Measurements from ENCODE around the gene SZT2.
A peak's percentile ranks its signal among the peaks of the same experiment; 100 is the strongest.
"Not testable (repeated sequence)": the region's sequence is repeated elsewhere in the genome, so short reads cannot be mapped to it uniquely, and the experiment has no call there.

The SZT2 gene

DNA sequence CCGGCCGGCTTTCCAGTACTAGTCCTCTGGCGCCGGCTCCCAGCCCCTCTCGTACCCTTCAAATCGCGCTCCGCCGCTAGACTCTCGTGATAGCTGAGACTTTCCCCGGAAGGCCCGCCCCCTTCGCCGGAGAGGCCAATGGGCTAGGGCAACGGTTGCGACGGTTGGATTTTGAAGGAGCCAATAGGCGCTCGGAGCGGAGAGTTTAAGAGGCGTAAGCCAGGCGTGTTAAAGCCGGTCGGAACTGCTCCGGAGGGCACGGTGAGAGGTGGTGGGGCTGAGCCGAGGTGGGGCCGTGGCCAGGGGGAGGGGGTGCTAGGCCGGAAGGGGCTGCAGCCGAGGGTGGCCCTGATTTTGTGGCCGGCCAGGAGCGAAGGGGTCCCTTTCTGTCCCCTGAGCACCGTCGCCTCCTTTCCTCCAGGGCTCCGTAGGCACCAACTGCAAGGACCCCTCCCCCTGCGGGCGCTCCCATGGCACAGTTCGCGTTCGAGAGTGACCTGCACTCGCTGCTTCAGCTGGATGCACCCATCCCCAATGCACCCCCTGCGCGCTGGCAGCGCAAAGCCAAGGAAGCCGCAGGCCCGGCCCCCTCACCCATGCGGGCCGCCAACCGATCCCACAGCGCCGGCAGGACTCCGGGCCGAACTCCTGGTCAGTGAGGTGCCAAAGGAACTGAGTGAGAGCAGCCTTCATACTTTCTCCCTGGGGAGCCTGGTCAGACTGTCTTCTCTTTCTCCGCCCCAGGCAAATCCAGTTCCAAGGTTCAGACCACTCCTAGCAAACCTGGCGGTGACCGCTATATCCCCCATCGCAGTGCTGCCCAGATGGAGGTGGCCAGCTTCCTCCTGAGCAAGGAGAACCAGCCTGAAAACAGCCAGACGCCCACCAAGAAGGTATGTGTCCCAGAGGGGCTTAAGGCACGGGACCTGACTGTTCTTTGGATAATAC is 30.7 kb upstream of the SZT2 start, which contains the start of gene CDC20:
TSS of gene CDC20 (plus strand) at position 236 of the 948 bp plus-strand sequence. CDS start at position 471, 235 bp downstream.
- peak; percentile 96 to 100 (median 99) for DNase-seq
- intact Hi-C loops (cut with DNase I), result no loop called here

DNA sequence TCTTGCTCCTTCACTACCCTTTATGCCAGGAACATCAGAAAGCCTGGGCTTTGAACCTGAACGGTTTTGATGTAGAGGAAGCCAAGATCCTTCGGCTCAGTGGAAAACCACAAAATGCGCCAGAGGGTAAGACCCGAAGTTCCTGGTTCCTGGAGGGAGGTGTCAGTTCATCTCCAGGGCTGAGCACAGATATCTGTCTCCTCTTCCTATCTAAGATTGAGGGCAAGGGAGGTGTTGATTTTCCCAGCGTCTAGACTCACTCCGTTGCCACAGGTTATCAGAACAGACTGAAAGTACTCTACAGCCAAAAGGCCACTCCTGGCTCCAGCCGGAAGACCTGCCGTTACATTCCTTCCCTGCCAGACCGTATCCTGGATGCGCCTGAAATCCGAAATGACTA is 30.0 kb upstream of the SZT2 start:
- no peak for DNase-seq
- intact Hi-C loops (cut with DNase I), result no loop called here

DNA sequence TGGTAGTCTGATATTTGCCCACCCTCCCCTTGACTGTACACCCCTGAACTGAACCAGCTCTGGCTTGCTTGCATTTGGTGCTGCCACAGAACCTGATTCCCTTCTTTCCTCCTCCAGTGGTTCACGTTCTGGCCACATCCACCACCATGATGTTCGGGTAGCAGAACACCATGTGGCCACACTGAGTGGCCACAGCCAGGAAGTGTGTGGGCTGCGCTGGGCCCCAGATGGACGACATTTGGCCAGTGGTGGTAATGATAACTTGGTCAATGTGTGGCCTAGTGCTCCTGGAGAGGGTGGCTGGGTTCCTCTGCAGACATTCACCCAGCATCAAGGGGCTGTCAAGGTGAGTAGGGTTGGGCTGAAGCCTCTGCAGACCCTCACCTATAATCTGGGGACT is 29.1 kb upstream of the SZT2 start:
- DNase-seq, result no peak
- intact Hi-C loops (cut with DNase I), result no loop called here

DNA sequence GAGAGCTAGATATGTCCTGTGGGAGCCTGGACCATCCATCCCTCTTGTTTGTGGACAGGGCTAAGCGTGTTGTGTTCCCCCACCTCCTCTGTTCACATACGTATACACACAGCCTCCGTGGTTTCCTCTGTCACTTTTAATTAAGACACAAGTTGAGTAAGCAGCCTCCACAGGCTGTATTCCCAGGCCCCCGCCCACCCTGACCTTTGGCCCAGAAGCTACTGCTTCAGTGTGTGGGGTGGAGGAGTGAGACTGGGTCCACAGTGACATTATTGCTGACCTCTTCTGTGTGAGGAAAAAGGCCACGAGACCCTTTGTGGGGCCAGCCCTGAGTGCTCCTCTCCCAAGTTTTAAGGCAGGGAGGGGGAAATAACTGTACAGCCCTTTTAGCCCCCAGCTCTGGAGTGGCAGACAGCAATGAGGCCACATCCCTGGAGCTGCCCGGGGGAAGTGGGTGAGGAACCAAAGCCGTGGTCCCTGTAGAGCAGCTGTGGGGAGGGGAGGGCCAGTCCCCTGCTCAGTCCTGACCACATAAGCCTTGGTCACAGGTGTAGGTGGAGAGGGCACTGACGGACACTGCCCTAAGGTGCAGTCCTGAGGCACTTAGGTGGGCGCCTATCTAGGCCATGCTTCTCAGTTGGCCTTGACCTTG is 26.3 kb upstream of the SZT2 start:
- intact Hi-C loops (cut with DNase I), result no loop called here
- no peak for DNase-seq

DNA sequence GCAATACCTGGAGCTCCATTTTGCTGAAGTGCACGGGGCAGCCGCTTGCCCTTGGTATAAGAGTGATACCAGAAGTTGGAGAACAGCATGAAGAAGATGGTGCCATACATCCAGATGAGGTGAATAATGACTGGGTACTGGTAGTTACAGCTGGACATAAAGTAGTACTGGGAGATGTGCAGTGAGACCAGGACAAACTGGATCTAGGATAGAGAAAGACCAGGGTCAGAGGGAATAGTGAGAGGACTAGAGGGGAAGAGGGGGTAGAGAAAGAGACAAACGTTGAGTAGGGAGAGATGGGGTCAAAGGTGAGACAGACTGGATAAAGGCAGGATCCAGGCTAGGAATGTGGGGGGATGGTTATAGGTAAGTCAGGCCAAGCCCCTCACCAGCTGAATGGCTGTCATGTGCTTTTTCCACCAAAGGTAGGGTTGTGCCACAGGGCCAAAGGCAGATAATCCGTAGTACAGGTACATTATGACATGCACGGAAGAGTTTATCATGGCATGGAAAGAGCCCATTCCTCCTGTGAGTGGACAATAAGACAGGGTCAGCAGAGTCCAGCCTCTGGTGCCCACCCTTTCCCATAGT is 25.7 kb upstream of the SZT2 start:
- intact Hi-C loops (cut with DNase I), result no loop called here
- no peak for DNase-seq

DNA sequence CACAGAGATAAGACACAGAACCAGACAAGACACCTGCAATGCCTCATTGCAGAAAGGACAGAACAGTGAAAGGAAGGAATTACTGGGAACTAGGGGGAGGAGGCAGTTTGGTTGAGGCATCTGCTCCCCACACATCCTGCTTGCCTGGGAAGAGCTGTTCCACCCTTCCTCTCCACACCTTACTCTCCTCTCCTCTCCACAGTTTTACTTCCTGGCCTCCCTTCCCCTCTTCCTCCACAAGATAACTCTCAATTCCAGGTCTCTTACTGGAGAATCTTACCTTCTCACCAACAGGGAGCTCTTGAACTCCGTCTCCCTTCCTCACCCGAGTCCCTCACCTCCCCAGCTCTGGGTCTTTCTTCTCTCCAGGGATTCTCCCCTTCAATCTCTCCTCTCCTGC is 24.0 kb upstream of the SZT2 start:
- no peak for DNase-seq
- intact Hi-C loops (cut with DNase I), result no loop called here

DNA sequence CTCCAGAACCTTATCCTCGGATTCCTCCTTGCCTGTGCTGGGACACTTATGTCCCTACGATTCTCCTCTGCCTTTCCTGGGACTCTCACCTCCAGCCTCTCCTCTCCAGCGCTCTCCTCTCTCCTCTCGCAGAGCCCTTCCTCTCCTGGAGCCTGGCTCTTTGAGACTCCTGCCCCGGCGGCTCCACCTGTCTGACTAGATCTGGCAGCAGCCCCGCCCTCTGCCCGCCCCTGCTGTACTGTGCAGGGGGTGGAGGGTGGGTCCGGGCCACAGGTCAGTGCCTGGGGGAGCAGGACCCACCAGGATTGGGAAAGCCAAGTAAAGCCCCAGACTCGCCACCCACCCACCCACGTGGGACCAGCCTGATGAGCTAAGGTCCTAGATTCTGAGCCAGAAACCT is 23.5 kb upstream of the SZT2 start:
- intact Hi-C loops (cut with DNase I), result no loop called here
- no peak for DNase-seq

DNA sequence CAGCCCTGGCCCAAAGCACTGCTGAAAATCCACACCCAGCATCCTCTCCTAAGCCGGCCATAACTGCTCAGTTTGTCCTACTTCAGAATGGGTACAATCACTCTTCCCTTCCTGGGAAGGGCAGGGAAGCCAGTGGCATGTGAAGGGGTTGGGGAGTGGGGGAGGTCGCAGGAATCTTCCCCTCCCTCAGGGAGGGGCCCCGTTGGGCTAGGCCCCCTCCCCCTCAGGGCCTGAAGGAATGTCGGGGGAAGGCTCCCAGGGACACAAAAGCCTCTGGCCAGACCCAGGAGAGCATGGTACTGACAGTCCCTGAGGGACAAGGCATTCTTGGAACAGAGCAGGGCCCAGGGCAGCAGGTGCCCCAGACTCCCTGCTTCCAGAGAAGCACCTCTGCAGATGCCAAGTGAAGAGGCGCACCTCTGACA is 23.1 kb upstream of the SZT2 start:
- no peak for DNase-seq
- intact Hi-C loops (cut with DNase I), result no loop called here

DNA sequence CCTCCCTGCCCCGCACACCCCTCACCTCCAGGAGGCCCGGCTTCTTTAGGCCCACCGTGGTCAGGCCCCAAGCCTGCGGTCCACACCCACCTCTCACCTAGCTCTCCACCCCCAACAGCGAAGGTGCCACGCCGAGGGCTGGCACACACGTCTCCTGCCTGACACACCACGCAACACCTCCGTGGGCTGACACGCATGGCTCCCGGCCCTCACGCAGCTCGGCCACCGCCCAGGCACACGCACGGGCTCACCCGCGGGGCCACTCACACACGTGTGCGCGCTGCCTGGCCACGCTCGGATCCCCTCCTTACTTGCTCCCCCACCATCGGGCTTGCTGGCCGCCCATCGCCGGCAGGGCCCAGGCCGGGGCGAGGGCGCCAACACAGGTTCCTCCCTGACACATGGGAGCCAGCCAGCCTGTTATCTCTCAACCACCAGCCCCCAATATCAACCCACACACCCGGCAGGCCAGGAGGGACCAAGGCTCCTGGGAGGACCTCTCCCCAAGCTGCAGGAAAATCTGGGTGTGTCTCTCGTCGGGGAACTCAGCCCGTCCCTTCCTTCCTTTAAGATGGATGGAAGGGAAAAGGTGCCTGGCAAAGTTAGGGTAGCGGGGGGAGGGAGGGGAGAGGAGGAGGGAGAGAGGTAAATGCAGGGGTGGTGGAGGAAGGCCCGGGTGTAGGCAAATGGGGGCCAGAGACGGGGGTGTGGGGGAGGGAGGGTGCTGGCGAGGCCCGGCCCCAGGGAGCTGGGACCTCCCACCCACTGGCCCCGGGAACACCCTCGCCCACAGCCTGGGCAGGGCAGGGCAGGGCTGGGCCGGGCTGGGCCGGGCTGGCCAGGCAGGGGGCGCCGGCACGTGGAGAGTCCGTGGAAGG is 22.4 kb upstream of the SZT2 start:
- intact Hi-C loops (cut with DNase I), result no loop called here
- DNase-seq, result no peak

DNA sequence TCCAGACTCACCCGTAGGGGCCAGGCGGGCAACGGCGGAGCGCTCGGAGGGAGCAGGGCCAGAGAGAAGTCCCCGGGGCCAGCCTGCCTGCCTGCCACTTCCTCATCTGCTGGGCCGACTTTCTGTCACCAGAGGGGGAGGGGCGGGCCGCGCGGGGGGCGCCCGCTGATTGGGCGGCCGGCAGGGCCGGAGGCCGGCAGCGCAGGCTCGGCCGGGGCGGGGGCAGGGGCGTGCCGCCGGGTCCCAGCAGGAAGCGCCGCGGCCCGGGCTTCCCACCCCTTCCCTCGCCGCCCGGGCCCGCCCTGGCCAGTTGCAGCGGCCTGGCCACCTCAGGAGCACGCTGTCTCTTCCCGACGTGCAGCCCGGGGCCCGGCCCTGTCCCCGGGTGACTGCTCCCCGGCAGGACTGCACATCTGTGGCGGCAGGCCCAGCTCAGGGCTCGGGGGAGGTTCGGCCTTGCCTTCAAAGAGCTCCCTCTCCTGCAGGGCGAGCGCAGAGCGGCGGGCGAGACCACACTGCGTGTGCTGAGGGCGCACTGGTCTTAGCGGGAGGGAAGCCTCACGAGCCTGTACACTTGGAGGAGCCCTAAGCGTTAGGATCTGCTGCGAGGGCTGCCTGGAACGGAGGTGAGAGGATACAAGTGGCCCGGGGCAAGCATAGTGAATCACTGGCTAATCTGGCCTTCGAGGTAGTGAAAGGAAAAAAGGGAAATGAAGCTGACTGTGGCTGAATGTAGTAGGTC is 21.6 kb upstream of the SZT2 start, which contains the start of gene ELOVL1:
TSS of gene ELOVL1 (minus strand) at position 108 of the 742 bp plus-strand sequence. CDS start 2,402 bp downstream, outside the sequence.
- intact Hi-C loops (cut with DNase I), result no loop called here
- DNase-seq, result peak; percentile 75 to 96 (median 90)

DNA sequence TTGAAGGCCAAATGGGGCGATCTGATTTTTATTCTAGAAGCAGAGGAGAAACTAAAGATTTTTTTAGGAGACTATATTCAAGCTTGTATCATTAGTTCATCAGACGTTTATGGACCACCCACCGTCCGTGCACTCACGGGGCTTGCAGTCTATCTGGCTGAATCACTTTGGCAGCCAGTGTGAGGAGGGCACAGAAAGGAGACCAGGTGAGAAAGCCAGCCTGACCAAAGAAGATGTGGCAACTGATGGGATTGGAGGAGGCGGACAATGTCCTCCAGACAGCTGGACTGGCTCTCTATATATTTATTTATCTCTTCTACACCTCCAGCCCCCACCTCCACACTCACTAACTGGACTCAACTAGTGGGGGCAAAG is 21.1 kb upstream of the SZT2 start:
- intact Hi-C loops (cut with DNase I), result no loop called here
- no peak for DNase-seq

DNA sequence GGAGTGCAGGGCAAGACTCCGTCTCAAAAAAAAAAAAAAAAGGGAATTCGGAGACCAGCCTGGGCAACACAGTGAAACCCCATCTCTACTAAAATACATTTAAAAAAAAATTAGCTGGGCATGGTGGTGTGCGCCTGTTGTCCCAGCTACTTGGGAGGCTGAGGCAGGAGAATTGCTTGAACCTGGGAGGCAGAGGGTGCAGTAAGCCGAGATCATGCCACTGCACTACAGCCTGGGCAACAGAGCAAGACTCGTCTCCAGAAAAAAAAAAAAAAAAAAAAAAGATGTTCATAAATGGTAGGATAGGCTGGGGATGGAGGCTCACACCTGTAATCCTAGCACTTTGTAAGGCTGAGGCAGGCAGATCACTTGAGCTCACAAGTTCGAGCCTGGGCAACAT is 19.9 kb upstream of the SZT2 start:
- DNase-seq; intact Hi-C loops (cut with DNase I): not testable (repeated sequence)

DNA sequence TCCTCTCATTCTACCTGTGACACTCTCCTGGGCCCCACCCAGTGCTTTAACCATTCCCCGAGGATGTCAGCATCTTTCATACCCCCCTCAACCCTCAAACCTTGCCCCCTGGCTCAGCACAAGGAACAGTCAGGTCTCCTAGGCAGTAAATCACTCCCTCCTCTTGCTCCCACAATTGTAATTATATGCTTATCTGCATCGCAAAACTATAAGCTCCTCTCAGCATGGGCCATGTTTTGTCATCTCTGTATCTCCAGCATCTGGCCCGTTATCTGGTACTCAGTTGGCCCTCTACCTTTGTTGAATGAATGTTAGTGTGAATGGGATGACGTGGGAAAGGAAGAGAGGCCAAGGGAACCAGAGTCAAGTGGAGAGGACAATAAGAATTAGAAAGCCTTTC is 19.1 kb upstream of the SZT2 start:
- intact Hi-C loops (cut with DNase I), result no loop called here
- no peak for DNase-seq

DNA sequence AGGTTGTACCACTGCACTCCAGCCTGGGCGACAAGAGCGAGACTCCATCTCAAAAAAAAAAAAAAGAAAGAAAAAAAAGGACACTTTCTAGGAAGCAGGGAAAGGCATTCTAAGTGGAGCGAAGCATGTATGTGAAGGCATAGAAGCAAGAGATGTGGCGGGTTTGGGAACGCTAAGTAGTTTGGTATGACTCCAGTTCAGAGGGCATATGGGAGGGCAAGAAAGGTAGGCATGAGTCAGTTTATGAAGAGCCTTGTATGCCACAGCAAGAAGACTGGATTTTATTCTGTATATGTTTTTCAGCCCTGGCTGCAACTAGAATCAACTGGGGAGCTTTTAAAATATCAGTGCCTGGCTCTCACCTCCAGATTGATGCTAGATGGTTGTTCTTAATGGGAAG is 17.5 kb upstream of the SZT2 start:
- intact Hi-C loops (cut with DNase I), result no loop called here

DNA sequence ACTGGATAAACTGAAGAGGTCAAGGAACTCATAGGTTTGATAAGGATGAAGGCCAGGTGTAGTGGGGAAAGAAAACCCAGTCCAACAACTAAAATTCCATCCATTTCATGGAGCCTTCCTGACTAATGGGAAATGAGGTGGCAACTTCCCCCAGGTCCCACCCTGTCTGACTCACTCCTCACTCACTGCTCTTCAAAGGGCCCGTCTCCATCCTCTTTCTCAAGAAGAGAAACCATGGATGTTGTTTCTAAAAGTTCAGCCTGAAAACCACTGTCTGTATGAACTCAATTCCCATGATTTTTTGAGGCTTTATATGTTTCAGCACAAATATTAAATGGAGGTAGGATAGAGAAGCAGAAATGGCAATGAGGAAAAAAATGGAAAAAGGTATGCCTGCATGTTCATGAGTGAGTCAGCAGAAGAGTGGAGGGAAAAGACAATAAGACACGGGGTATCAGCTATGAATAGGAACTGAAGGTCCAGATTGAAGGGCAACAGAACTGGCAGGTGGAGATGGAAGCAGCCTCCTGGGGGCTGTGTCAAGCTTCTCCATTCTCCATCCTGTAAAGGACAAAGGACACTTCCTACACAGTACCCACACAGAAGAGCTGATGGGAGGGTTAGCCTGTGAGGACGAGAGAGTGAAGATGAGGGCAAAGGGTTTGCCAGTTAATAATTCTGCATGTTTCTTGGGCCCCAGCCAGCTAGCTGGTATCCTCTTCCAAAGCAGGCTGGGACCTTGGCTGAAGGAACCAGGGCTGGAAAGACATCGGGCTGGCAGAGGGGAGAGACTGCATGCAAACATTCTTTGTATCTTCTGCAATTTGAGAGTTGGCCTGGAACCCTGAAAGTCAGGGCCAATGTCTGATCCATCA is 16.4 kb upstream of the SZT2 start:
- DNase-seq, result peak in 8 of 42 donors; percentile 15 to 68 (median 36)

More for the DNA sequence above, 17.5 kb upstream of the SZT2 start:
- DNase-seq, result no peak

DNA sequence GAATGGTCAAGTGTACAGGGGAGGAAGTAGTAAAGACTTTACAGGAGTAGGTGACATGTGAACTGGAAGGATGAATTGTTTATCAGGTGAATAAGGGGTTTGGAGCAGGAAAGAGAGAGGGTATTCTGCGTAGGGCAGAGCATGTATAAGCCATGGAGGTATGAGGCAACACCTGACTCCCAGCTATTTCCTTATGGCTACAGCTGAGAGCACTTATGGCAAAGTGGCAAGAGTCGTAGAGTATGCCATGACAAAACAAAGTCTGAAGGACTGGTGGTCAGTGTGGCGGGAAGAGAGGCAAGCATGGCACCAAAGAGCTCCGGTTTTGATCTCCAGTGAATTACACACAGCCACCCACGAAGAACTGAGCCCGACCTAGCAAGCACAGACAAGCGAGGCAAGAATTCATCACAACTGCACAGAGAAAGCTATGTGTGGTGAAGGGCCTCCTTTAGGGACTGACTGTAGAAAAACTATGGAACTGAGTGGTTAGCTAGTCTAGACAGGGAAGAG is 12.9 kb upstream of the SZT2 start:
- intact Hi-C loops (cut with DNase I), result no loop called here
- DNase-seq, result no peak

More for the DNA sequence above, 16.4 kb upstream of the SZT2 start:
- intact Hi-C loops (cut with DNase I), result no loop called here

DNA sequence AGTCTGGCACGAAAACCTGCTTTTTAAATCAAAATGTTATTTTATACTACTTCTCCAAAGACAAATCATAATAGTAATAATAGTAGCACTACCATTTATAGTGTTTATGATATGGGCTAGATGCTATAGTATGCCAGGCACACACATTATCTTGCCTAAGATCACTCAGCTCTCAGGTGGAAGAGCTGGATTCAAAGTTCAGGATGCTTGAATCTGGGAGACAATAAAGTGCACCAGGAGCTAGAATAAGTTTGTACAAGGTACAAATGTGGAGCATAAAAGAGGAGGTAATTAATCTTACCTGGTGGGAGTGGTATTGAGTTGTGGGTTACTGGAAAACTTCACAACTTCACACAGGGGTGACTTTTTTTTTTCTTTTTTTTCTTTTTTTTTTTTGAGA is 11.9 kb upstream of the SZT2 start:
- intact Hi-C loops (cut with DNase I), result no loop called here
- no peak for DNase-seq
